Breast epithelium (tissue), 4 donors: ENCODE results near the gene CARD10. TPM values are rescaled to one million over a fixed set of nuclear protein-coding genes. Genes with fewer than 3 reads are reported as not detected.

ENCODE experiments used
- DNase-seq, 2 donors: peaks; one replicate each; pipeline ENCODE4 v3.0.0-alpha.2; 2019; ENCODE audit warnings: low spot score in 2 of 2
- H3K27ac ChIP-seq, 2 donors: fragments of 200-600 bp; sonication (generic) in 1 of 2; one replicate each; pipeline ENCODE4 v1.5.1; 2016 to 2019; ENCODE audit warnings: mild to moderate bottlenecking in 1 of 2
- H3K27me3 ChIP-seq, 2 donors: fragments of 200-600 bp; sonication (generic) in 1 of 2; one replicate each; pipeline versions ENCODE4 v1.5.1 to v1.6.0; 2017 to 2019; ENCODE audit warnings: control low read depth in 1 of 2, mild to moderate bottlenecking in 1 of 2
- H3K36me3 ChIP-seq: fragments of 200-600 bp; one replicate; pipeline ENCODE4 v1.5.1; 2019
- H3K4me1 ChIP-seq, 2 donors: fragments of 200-600 bp; sonication (generic); one replicate each; pipeline ENCODE4 v1.5.1; 2016 to 2019; ENCODE audit warnings: control low read depth in 1 of 2
- H3K4me3 ChIP-seq, 3 donors: fragments of 200-600 bp; sonication (generic); 1 replicate in 2 of 3; 2 replicates in 1 of 3; pipeline ENCODE4 v1.5.1; 2016 to 2019; ENCODE audit warnings: mild to moderate bottlenecking in 3 of 3, moderate library complexity in 2 of 3
- H3K9me3 ChIP-seq, 2 donors: fragments of 200-600 bp; sonication (generic) in 1 of 2; one replicate each; pipeline ENCODE4 v1.5.1; 2016 to 2019; ENCODE audit warnings: control low read depth in 1 of 2
- POLR2A ChIP-seq: fragments of 450-650 bp; IDR thresholded peaks from one replicate; pipeline ENCODE4 v1.6.1; 2016; ENCODE audit warnings: antibody characterized with exemption, mild to moderate bottlenecking, moderate library complexity
- POLR2AphosphoS5 ChIP-seq, 3 donors: sonication (generic); formaldehyde crosslinking; IDR thresholded peaks; one replicate each; pipeline ENCODE4 v1.6.1; 2017; ENCODE audit warnings: antibody characterized with exemption in 3 of 3
- intact Hi-C: fragments of 100-400 bp; cut with DNase I; formaldehyde crosslinking; loops from one replicate; pipeline ENCODE4 v1.15.1; 2023; ENCODE audit warnings: low total_unique reads
- total RNA-seq, 3 donors: library from RNA; depleted of rRNA; stranded (reverse); fragments of >200 nt; gene quantifications; one replicate each; pipeline ENCODE4 v1.1.0, GENCODE V29; 2016
- TF ChIP-seq, protein P1 (sequence below), 3 donors: fragments of 450-650 bp; IDR thresholded peaks; one replicate each; pipeline ENCODE4 v1.5.1; 2016 to 2017; ENCODE audit warnings: antibody characterized with exemption in 3 of 3, mild to moderate bottlenecking in 3 of 3, moderate library complexity in 3 of 3

CARD10 gene
- total RNA-seq, 3 donors from 2014 or later: 2.9 to 12.1 (median 10.2) TPM

DNA sequence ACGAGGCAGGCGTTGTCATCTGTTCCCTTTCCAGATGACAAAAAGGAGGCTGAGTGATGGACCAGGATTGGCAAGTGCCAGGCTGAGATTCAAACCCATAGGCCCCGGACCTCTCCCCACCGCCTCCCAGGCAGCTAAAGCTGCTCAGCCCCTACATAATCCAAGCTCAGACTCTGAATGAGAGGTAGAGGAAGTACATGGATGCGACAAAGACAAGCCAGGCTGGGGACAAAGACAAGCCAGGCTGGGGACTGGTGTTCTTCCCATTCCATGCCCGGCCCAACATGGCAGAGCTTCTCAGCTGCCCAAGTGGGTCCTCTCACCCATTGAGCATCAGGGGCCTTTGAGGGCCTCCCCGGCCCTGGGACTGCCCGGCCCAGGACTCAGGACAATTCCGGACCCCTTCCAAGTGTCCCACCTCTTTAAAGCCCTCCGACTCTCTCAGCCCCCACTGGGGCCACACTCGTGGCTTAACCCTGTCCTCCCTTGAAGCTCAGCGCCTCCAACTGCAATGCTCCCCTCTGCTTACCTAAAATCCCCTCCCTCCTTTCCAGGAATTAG is 37.8 kb downstream of the CARD10 start:
- Histone ChIP-seq H3K27ac (no peak overlapping the region), H3K9me3 (no peaks in the 10 kb centered on the region), H3K36me3 (no peaks in the 10 kb centered on the region), H3K4me1 (peaks cover 0 to 5% of the 10 kb centered on the region in 2 donors), H3K27me3 (no peaks in the 10 kb centered on the region), H3K4me3 (no peak overlapping the region)
- TF ChIP-seq, protein P1, sequence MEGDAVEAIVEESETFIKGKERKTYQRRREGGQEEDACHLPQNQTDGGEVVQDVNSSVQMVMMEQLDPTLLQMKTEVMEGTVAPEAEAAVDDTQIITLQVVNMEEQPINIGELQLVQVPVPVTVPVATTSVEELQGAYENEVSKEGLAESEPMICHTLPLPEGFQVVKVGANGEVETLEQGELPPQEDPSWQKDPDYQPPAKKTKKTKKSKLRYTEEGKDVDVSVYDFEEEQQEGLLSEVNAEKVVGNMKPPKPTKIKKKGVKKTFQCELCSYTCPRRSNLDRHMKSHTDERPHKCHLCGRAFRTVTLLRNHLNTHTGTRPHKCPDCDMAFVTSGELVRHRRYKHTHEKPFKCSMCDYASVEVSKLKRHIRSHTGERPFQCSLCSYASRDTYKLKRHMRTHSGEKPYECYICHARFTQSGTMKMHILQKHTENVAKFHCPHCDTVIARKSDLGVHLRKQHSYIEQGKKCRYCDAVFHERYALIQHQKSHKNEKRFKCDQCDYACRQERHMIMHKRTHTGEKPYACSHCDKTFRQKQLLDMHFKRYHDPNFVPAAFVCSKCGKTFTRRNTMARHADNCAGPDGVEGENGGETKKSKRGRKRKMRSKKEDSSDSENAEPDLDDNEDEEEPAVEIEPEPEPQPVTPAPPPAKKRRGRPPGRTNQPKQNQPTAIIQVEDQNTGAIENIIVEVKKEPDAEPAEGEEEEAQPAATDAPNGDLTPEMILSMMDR (IDR thresholded peaks at IDR 0.05): no peak
- TF ChIP-seq POLR2AphosphoS5 (IDR thresholded peaks at IDR 0.05): no peak
- TF ChIP-seq POLR2A: no peak
- no peak for DNase-seq
- intact Hi-C loops: no loop called here

DNA sequence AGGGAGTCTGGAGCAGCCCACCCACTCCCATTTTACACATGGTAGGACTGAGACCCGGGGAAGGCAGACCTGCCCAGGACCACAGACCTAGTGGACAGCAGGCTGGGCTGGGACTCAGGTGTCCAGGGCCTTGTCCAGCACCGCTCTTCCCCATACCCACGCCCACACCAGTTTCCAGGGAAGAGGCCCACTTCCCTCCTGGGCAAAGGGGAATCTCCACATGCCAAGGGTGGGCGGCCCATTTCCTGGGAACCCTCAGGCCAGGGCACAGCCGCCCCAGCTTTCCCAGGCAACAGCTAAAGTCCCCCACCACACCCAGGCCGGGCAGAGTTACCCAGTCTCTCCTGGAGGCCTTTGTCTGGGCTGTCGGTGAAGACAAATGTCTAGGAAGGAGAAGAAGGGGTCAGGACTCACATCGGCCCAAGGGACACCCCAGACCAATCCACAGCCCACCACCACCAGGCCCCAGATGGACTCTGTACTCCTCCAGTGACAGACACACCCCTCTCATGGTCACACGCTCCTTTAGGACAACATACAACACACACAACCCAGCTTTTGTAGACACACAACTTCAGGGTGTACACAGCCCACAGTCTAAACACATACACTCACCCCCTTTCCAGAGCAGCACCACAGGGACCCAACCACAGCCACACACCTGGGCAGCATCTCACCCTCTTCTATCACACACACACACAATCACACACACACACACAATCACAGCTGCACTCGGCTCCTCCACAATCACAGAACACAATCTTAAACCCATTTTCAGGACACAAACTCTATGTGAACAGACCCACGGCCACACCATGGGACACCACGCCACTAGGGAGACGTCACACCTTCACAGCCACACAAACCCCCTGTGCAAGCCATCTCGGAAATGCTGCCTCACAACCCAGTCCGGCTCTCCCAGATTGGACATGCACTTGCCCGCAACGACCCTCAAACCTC is 38.5 kb downstream of the CARD10 start:
- TF ChIP-seq, protein P1 (IDR thresholded peaks at IDR 0.05): no peak
- no peak for TF ChIP-seq POLR2A
- no peak for TF ChIP-seq POLR2AphosphoS5 (IDR thresholded peaks at IDR 0.05)
- H3K27me3 ChIP-seq: no peaks in the 10 kb centered on the region
- H3K4me1 ChIP-seq: no peaks in the 10 kb centered on the region
- H3K4me3 ChIP-seq: no peak overlapping the region
- H3K9me3 ChIP-seq: no peaks in the 10 kb centered on the region
- no peak overlapping the region for H3K27ac ChIP-seq
- intact Hi-C loops: no loop called here
- DNase-seq: no peak
- H3K36me3 ChIP-seq: no peaks in the 10 kb centered on the region

DNA sequence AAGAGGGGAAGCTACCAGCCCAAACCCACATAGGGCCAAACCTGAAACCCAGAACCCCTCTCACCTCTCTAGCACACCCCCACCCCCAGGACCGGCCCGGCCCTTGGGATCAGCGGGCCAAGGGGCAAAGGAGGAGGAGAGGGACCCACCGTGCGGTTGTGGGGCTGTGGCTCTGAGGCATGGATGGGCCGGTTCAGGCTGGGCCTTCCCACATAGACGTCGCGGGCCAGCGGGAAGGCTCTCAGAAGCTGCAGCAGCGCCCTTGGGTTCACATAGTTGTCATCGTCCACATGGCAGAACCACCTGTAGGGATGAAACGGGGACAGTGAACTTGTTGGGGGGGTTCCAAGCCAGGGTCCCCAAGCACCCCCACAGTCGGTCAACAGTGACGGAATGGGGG is 40.0 kb downstream of the CARD10 start:
- DNase-seq: no peak
- intact Hi-C loops: no loop called here
- H3K4me3 ChIP-seq: no peak overlapping the region
- H3K27ac ChIP-seq: no peak overlapping the region
- peaks cover 0 to 3% of the 10 kb centered on the region in 2 donors for H3K27me3 ChIP-seq
- no peaks in the 10 kb centered on the region for H3K36me3 ChIP-seq
- H3K4me1 ChIP-seq: no peaks in the 10 kb centered on the region
- H3K9me3 ChIP-seq: no peaks in the 10 kb centered on the region
- no peak for TF ChIP-seq POLR2AphosphoS5 (IDR thresholded peaks at IDR 0.05)
- TF ChIP-seq, protein P1 (IDR thresholded peaks at IDR 0.05): no peak
- no peak for TF ChIP-seq POLR2A

- TF ChIP-seq POLR2A: no peak
- TF ChIP-seq POLR2AphosphoS5 (IDR thresholded peaks at IDR 0.05): no peak
- TF ChIP-seq, protein P1 (IDR thresholded peaks at IDR 0.05): no peak
- intact Hi-C loops: no loop called here
- Histone ChIP-seq H3K27ac (no peak overlapping the region), H3K4me1 (no peaks in the 10 kb centered on the region), H3K36me3 (no peaks in the 10 kb centered on the region), H3K4me3 (no peak overlapping the region), H3K27me3 (peaks cover 0 to 4% of the 10 kb centered on the region in 2 donors), H3K9me3 (no peaks in the 10 kb centered on the region)
- DNase-seq: no peak
Observed at GRCh38 chr22:37476389-37477329, 42.6 kb downstream of the CARD10 start.
